Neuron (in vitro differentiated cells): ENCODE measurements around the gene ZNF710.

ENCODE experiments used
- H2AFZ ChIP-seq: one replicate; pipeline ENCODE4 v1.6.1; 2013; ENCODE audit warnings: low read depth, mild to moderate bottlenecking, inconsistent platforms, low read length, moderate library complexity
- H3K27me3 ChIP-seq: one replicate; pipeline ENCODE4 v1.6.1; 2013; ENCODE audit warnings: low read length; ENCODE audit not compliant: insufficient read depth
- H3K36me3 ChIP-seq: one replicate; pipeline ENCODE4 v1.6.1; 2013; ENCODE audit warnings: low read length; ENCODE audit not compliant: insufficient read depth
- H3K4me1 ChIP-seq: one replicate; pipeline ENCODE4 v1.6.1; 2013; ENCODE audit warnings: low read length; ENCODE audit not compliant: insufficient read depth
- H3K4me3 ChIP-seq: 2 replicates; pipeline ENCODE4 v1.5.1; 2013; ENCODE audit warnings: mild to moderate bottlenecking, low read length, moderate library complexity
- H3K9me3 ChIP-seq: one replicate; pipeline ENCODE4 v1.6.1; 2013; ENCODE audit warnings: low read length

ZNF710 gene

DNA sequence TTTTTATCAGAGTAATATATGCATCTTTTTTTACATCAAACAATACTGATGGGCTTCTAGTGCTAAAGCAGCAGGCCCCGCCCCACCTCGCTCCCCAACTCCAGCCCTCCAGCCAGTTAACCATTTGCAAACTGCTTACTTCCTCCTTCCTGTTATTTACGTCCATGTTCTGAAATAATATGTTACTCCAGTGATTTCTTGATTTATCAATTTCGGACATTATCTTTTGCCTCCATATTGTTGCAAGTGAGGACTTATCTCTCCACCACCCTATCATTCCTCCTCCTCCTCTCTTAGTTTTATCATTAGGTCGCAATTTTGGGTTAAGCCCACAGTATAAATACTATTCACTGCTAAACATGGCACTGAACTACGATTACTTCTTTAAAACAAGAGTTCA, 39.5 kb downstream of the ZNF710 start:
- no peak overlapping the region for H2AFZ ChIP-seq
- no peaks in the 10 kb centered on the region for H3K9me3 ChIP-seq
- no peak overlapping the region for H3K4me3 ChIP-seq
- no peaks in the 10 kb centered on the region for H3K27me3 ChIP-seq
- H3K4me1 ChIP-seq, result peaks cover 68% of the 10 kb centered on the region
- no peaks in the 10 kb centered on the region for H3K36me3 ChIP-seq

- Histone ChIP-seq H3K9me3 (no peaks in the 10 kb centered on the region), H3K4me1 (peaks cover 52% of the 10 kb centered on the region), H3K36me3 (no peaks in the 10 kb centered on the region), H3K27me3 (no peaks in the 10 kb centered on the region), H3K4me3 (no peak overlapping the region), H2AFZ (no peak overlapping the region)
These were observed 41.2 kb downstream of the ZNF710 start for GRCh38 chr15:90042356-90042755.

DNA sequence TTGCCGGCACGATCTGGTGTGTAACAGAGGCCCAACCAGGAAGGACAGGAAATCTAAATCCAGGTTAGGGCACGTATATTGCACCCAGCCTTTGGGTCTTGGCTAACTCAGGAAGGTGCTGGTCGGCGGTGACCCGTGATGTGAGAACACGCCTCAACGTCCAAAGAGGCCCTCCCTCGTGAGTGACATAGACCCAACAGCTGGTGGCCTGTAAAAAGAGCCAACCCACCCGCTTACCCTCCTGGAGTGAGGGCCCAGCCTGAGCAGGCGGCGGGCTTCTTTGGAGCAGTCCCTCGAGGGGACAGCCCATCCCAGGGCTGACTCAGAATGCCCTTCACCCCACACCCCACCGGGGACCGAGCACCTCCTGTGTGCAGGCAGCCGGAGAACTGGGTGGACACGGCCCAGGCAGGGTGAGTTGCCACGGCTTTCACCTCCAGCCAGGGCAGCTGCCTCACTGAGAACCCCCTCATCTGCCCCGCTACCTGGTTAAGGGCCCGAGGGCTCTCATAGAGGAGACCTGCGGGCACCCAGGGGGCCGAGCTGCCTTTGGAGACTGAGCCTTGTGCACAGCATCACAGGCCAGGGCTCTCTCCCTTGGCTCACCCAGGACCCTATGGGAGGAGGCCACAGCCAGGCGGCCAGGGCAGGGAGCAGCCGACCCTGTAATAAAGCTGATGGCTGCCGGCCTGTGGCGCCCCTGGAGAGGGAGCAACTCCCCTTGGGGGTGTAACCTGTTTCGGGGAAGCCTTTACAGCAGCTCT, 41.8 kb downstream of the ZNF710 start:
- Histone ChIP-seq H3K27me3 (no peaks in the 10 kb centered on the region), H3K4me3 (no peak overlapping the region), H3K9me3 (no peaks in the 10 kb centered on the region), H3K4me1 (peaks cover 46% of the 10 kb centered on the region), H2AFZ (no peak overlapping the region), H3K36me3 (no peaks in the 10 kb centered on the region)

DNA sequence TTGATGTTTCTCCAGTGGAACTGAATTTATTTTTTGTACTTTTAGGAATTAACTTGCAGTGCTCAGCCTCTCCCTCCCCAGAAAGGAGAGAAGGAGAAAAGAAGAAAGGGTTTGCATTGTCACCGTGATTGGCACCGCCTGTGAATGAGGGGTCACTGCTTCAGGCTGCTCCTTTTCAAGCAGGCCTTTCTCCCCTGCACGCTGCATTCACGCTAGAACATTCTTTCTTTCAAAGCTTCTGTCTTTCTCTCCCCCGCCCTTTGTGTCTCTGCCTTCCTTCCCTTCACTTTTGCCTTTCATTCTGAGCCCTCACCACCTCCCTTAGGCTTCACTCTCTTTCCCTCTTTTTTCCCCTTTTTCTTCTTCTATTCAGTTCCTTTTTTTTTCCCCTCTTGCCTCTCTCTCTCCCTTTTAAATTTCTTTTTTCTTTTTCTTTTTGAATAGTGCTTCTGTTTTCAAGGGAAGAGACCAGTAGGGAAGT, 42.4 kb downstream of the ZNF710 start:
- no peaks in the 10 kb centered on the region for H3K27me3 ChIP-seq
- no peaks in the 10 kb centered on the region for H3K36me3 ChIP-seq
- H3K9me3 ChIP-seq, result no peaks in the 10 kb centered on the region
- H3K4me1 ChIP-seq, result peaks cover 44% of the 10 kb centered on the region
- H2AFZ ChIP-seq, result no peak overlapping the region
- H3K4me3 ChIP-seq, result no peak overlapping the region

DNA sequence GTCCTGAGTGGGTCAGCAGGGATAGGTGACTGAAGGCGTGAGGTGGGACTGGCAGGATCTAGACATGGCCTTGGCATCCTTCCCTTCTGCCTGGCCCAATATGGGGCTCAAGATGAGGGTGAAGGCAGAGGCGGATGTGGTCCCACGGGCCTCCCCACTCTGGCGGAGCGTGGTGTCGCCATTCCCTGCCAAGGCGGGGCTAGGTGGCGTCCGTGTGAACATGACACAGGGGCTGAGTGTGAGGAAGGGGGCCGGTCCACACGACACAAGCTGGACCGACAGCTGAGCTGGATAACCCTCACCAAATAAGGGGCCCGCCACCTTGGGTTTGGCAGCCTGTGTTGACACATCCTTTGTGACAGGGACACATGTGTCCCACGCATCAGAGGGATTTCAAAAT, 43.1 kb downstream of the ZNF710 start:
- H3K4me1 ChIP-seq, result peaks cover 44% of the 10 kb centered on the region
- no peak overlapping the region for H3K4me3 ChIP-seq
- H2AFZ ChIP-seq, result no peak overlapping the region
- H3K36me3 ChIP-seq, result no peaks in the 10 kb centered on the region
- H3K27me3 ChIP-seq, result no peaks in the 10 kb centered on the region
- H3K9me3 ChIP-seq, result no peaks in the 10 kb centered on the region

- H3K4me1 ChIP-seq, result peaks cover 43% of the 10 kb centered on the region
- H2AFZ ChIP-seq, result no peak overlapping the region
- no peak overlapping the region for H3K4me3 ChIP-seq
- H3K9me3 ChIP-seq, result no peaks in the 10 kb centered on the region
- H3K27me3 ChIP-seq, result no peaks in the 10 kb centered on the region
- no peaks in the 10 kb centered on the region for H3K36me3 ChIP-seq
These were observed 43.8 kb downstream of the ZNF710 start for GRCh38 chr15:90044916-90045371.

- peaks cover 2% of the 10 kb centered on the region for H3K36me3 ChIP-seq
- H2AFZ ChIP-seq, result no peak overlapping the region
- H3K27me3 ChIP-seq, result no peaks in the 10 kb centered on the region
- H3K9me3 ChIP-seq, result peaks cover 2% of the 10 kb centered on the region
- no peak overlapping the region for H3K4me3 ChIP-seq
- H3K4me1 ChIP-seq, result peaks cover 35% of the 10 kb centered on the region
These were observed 45.2 kb downstream of the ZNF710 start for GRCh38 chr15:90046289-90046688.

DNA sequence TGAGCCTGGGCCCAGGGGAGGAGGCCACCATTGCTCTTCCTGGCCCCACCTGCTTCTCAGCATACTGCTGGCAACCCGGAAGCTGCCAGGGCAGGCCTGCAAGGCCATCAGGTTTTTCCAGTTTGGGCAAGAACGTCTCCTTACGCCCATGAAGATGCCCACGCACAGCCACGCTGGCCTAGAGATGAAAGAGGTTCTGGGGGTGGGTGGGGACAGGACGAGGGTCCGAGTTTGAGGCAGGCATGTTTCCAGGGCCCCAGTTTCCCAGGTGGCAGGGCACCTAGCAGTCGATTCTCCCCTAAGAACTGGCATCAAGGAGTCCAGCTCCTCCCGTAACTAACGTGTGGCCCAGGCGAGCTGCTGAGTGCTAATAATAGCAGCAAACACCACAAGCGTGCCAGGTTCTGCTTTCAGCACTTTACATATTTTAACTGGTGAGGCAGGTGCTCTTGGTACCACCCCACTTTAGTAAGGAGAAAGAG, 45.8 kb downstream of the ZNF710 start:
- Histone ChIP-seq H3K36me3 (peaks cover 2% of the 10 kb centered on the region), H3K4me3 (no peak overlapping the region), H3K4me1 (peaks cover 32% of the 10 kb centered on the region), H3K27me3 (no peaks in the 10 kb centered on the region), H3K9me3 (peaks cover 2% of the 10 kb centered on the region), H2AFZ (no peak overlapping the region)

- H2AFZ ChIP-seq, result no peak overlapping the region
- H3K4me3 ChIP-seq, result no peak overlapping the region
- peaks cover 24% of the 10 kb centered on the region for H3K4me1 ChIP-seq
- H3K27me3 ChIP-seq, result no peaks in the 10 kb centered on the region
- peaks cover 2% of the 10 kb centered on the region for H3K9me3 ChIP-seq
- H3K36me3 ChIP-seq, result peaks cover 2% of the 10 kb centered on the region
These were observed 46.9 kb downstream of the ZNF710 start for GRCh38 chr15:90047956-90048575.

GRCh38 chr15:90049030-90049429, 47.9 kb downstream of the ZNF710 start:
- Histone ChIP-seq H2AFZ (no peak overlapping the region), H3K9me3 (peaks cover 2% of the 10 kb centered on the region), H3K36me3 (peaks cover 2% of the 10 kb centered on the region), H3K4me3 (no peak overlapping the region), H3K27me3 (no peaks in the 10 kb centered on the region), H3K4me1 (peaks cover 24% of the 10 kb centered on the region)

- Histone ChIP-seq H3K4me3 (no peak overlapping the region), H2AFZ (no peak overlapping the region), H3K4me1 (peaks cover 23% of the 10 kb centered on the region), H3K9me3 (peaks cover 2% of the 10 kb centered on the region), H3K36me3 (peaks cover 2% of the 10 kb centered on the region), H3K27me3 (no peaks in the 10 kb centered on the region)
These were observed 48.8 kb downstream of the ZNF710 start for GRCh38 chr15:90049666-90050604.

DNA sequence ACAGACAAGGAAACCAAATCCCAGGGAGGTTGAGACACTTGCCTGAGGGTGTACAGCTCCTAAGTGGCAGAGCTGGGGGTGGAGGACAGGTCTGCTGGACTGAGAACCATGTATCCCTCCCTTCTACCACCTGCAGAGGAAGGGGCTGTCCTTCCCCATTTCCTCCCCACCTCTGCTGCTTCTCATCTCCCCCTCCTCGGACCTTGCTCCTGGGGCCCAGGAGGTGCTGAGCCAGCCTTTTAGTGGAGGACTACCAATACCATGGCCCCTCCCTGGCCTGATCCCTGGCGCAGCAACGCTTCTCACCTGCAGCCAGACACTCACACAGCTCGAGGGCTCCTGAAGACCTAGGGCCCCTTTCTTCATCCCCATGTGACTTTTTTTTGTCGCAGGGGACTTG, 50.8 kb downstream of the ZNF710 start:
- H3K27me3 ChIP-seq, result no peaks in the 10 kb centered on the region
- H3K36me3 ChIP-seq, result peaks cover 2% of the 10 kb centered on the region
- H2AFZ ChIP-seq, result no peak overlapping the region
- H3K4me3 ChIP-seq, result no peak overlapping the region
- peaks cover 2% of the 10 kb centered on the region for H3K9me3 ChIP-seq
- peaks cover 22% of the 10 kb centered on the region for H3K4me1 ChIP-seq
